Neural crest cell (in vitro differentiated cells): ENCODE results near the gene CXCL8. TPM values are rescaled to one million over a fixed set of nuclear protein-coding genes. Genes with fewer than 3 reads are reported as not detected.

Source experiments
- DNase-seq: peaks from one replicate; pipeline ENCODE4 v3.0.0; 2021; ENCODE audit warnings: low read depth, mixed read lengths, low spot score
- H3K27ac Mint-ChIP-seq: one replicate; pipeline ENCODE4 v1.8.0; 2021; ENCODE audit warnings: mild to moderate bottlenecking, mixed read lengths; ENCODE audit not compliant: unreplicated experiment
- H3K27me3 Mint-ChIP-seq: 2 replicates; pipeline ENCODE4 v1.8.0; 2021; ENCODE audit warnings: low read depth, mild to moderate bottlenecking, mixed read lengths
- H3K36me3 Mint-ChIP-seq: 2 replicates; pipeline ENCODE4 v1.8.0; 2021; ENCODE audit warnings: low read depth, mild to moderate bottlenecking, mixed read lengths
- H3K4me1 Mint-ChIP-seq: 2 replicates; pipeline ENCODE4 v1.8.0; 2021; ENCODE audit warnings: mixed read lengths
- H3K4me3 Mint-ChIP-seq: one replicate; pipeline ENCODE4 v1.8.0; 2021; ENCODE audit warnings: mild to moderate bottlenecking, mixed read lengths
- H3K9me3 Mint-ChIP-seq: 2 replicates; pipeline ENCODE4 v1.8.0; 2021; ENCODE audit warnings: mixed read lengths
- total RNA-seq: library from RNA; stranded (reverse); gene quantifications from 2 replicates; pipeline ENCODE4 v1.2.1, GENCODE V29; 2021
- TF ChIP-seq, protein P1 (sequence below): fragments of 200-600 bp; sonication (generic); conservative IDR thresholded peaks from 2 replicates; pipeline ENCODE4 v1.5.0; 2021; ENCODE audit warnings: antibody characterized with exemption, mild to moderate bottlenecking

Gene CXCL8
- total RNA-seq, 1 donor from 2014 or later = not detected

DNA sequence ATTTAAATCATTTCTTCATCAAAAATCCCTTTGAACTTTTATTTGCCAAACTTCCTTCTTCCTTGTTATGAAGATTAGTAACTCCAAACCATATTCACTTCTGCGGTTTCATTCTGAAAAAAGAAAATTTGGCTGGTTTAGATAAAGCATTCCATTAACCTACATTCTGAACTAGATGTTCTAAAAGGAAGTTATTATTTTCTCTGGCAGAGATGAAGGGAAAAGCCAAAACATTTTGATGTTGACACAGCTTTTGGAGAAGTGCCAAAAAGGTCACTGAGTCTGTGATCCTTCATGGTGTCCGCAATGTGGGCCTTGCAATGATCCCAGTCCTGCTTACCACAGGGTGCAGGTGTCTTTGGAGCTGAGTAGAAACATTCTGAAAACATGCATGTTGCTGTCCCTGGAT lies 36.0 kb downstream of the CXCL8 start:
- TF ChIP-seq, protein P1, sequence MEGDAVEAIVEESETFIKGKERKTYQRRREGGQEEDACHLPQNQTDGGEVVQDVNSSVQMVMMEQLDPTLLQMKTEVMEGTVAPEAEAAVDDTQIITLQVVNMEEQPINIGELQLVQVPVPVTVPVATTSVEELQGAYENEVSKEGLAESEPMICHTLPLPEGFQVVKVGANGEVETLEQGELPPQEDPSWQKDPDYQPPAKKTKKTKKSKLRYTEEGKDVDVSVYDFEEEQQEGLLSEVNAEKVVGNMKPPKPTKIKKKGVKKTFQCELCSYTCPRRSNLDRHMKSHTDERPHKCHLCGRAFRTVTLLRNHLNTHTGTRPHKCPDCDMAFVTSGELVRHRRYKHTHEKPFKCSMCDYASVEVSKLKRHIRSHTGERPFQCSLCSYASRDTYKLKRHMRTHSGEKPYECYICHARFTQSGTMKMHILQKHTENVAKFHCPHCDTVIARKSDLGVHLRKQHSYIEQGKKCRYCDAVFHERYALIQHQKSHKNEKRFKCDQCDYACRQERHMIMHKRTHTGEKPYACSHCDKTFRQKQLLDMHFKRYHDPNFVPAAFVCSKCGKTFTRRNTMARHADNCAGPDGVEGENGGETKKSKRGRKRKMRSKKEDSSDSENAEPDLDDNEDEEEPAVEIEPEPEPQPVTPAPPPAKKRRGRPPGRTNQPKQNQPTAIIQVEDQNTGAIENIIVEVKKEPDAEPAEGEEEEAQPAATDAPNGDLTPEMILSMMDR = no peak
- Mint-ChIP-seq H3K4me1 (peaks cover 8% of the 10 kb centered on the region), H3K27ac (no peak overlapping the region), H3K4me3 (no peak overlapping the region), H3K36me3 (no peaks in the 10 kb centered on the region), H3K27me3 (no peaks in the 10 kb centered on the region), H3K9me3 (no peaks in the 10 kb centered on the region)
- DNase-seq = no peak

DNA sequence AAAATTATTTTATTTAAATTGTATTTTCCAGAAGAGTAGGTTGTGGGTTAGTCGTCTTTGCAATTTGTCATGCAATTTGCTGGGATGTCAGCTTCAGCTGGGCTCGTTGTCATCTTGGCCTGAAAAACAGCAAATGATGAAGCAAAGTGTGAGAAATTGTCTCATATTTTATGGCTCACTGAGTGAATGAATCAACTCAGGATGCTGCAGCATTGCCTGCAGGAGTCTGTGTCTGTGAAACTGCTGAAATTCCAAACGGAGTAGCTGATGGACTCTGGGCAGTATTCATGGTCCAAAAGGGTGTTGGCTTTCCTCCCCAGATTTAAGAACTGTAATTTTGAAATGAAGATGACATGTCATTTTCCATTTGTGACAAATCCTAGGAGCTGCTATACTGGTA lies 37.2 kb downstream of the CXCL8 start:
- H3K27ac Mint-ChIP-seq = no peak overlapping the region
- H3K4me1 Mint-ChIP-seq = no peaks in the 10 kb centered on the region
- no peaks in the 10 kb centered on the region for H3K9me3 Mint-ChIP-seq
- no peak overlapping the region for H3K4me3 Mint-ChIP-seq
- TF ChIP-seq, protein P1 = no peak
- no peaks in the 10 kb centered on the region for H3K27me3 Mint-ChIP-seq
- no peak for DNase-seq
- H3K36me3 Mint-ChIP-seq = no peaks in the 10 kb centered on the region

DNA sequence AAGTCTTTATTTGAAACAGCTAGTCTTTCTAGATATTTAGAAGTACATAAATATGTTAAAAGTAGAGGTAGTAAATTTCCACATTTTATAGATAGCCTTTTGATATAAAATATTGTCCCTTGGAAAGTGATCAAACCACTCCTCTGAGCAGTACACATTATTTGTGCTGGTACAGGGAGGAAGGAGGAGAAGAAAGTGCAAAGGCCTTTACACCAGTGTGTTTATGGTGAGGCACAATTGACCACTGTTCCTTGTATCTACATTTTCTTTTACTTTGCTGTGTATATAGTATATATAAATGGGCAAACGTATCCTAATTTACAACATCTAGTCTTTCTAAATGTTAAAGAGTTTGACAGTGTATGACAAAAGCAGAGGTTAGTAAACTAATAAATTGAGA lies 39.9 kb downstream of the CXCL8 start:
- Mint-ChIP-seq H3K4me3 (no peak overlapping the region), H3K9me3 (no peaks in the 10 kb centered on the region), H3K4me1 (no peaks in the 10 kb centered on the region), H3K36me3 (no peaks in the 10 kb centered on the region), H3K27me3 (no peaks in the 10 kb centered on the region), H3K27ac (no peak overlapping the region)
- TF ChIP-seq, protein P1 = no peak
- no peak for DNase-seq

DNA sequence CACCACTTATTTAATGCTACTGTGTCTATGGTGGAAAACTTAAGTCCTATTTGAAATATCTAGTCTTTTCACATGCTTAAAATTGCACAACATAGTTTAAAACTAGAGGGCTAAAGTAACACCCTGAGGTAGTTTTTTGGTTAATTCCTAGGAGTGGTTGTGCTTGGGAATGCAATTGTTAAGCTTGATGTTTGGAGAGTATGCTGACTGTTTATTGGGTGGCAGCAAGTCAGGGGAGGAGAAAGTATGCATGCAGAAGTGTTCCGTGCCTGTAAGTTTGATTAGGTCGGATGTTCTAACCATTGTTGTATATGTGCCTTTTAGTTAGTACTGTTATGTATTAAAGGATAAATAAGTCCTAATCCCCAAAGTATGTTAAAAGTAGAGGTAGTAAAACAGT lies 40.5 kb downstream of the CXCL8 start:
- DNase-seq = no peak
- no peaks in the 10 kb centered on the region for H3K27me3 Mint-ChIP-seq
- H3K27ac Mint-ChIP-seq = no peak overlapping the region
- TF ChIP-seq, protein P1 = no peak
- no peaks in the 10 kb centered on the region for H3K36me3 Mint-ChIP-seq
- no peaks in the 10 kb centered on the region for H3K9me3 Mint-ChIP-seq
- no peaks in the 10 kb centered on the region for H3K4me1 Mint-ChIP-seq
- H3K4me3 Mint-ChIP-seq = no peak overlapping the region

DNA sequence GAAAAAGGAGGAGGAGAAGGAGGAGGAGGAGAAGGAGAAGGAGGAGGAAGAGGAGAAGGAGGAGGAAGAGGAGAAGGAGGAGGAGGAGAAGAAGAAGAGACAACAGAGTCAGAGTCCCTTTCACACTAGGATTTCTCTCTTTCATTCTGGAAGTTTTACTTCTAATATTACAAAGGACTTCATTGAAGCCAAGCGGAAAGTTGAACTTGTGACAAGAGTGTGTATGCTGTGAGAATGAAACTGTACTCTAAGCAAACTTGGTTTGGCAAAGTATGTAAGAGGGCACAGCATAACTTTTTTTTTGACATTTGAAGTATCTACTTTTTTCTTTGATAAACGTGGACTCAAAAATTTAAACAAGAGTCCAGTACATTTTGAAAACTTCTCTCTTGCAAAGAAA lies 48.0 kb downstream of the CXCL8 start:
- no peak for DNase-seq
- Mint-ChIP-seq H3K9me3 (no peaks in the 10 kb centered on the region), H3K4me1 (no peaks in the 10 kb centered on the region), H3K36me3 (no peaks in the 10 kb centered on the region), H3K4me3 (no peak overlapping the region), H3K27me3 (peaks cover 5% of the 10 kb centered on the region), H3K27ac (no peak overlapping the region)
- TF ChIP-seq, protein P1 = no peak

Other genes starting within 250 kb of the CXCL8 start
- not detected in 2 replicates for gene RASSF6, start 120.1 kb upstream of the CXCL8 start, total RNA-seq
- gene CXCL6, start 96.1 kb downstream of the CXCL8 start, total RNA-seq = 0.39 TPM in 1 of 2 replicates, not detected in the other
- not detected in 2 replicates for gene PF4V1, start 112.7 kb downstream of the CXCL8 start, total RNA-seq
- not detected in 2 replicates for gene CXCL1, start 128.8 kb downstream of the CXCL8 start, total RNA-seq
- not detected in 2 replicates for gene PF4, start 241.5 kb downstream of the CXCL8 start, total RNA-seq
- not detected in 2 replicates for gene PPBP, start 247.6 kb downstream of the CXCL8 start, total RNA-seq